NB4 (cell line): Measurements from ENCODE around the gene TENT4B.
"Not testable (repeated sequence)": the region's sequence is repeated elsewhere in the genome, so short reads cannot be mapped to it uniquely, and the experiment has no call there.

Experiments
- DNase-seq: peaks from one replicate; pipeline ENCODE4 v3.0.0; 2010; ENCODE audit warnings: low read depth
- H3K4me3 ChIP-seq: one replicate; pipeline ENCODE4 v1.5.1; 2011; ENCODE audit warnings: mild to moderate bottlenecking, low read depth, low read length, moderate library complexity
- CTCF ChIP-seq: IDR thresholded peaks from one replicate; pipeline ENCODE4 v1.5.1; 2012; ENCODE audit warnings: low read depth, low read length
- MAX ChIP-seq: IDR thresholded peaks from 2 replicates; pipeline ENCODE4 v1.6.1; 2011; ENCODE audit warnings: low read depth, low read length
- MYC ChIP-seq: IDR thresholded peaks from 2 replicates; pipeline ENCODE4 v1.6.1; 2011; ENCODE audit warnings: low read depth, low read length
- POLR2A ChIP-seq: IDR thresholded peaks from 2 replicates; pipeline ENCODE4 v1.6.1; 2011; ENCODE audit warnings: mild to moderate bottlenecking; ENCODE audit not compliant: insufficient read length; ENCODE audit errors: extremely low read depth

TENT4B gene

GRCh38 chr16:50121721-50122445 lies 31.2 kb upstream of the TENT4B start:
- no peak for DNase-seq
- no peak for TF ChIP-seq MYC
- no peak for TF ChIP-seq POLR2A
- no peak for TF ChIP-seq CTCF
- TF ChIP-seq MAX, result no peak
- H3K4me3 ChIP-seq, result no peak overlapping the region

- TF ChIP-seq MYC (no peak), MAX (no peak), POLR2A (no peak), CTCF (no peak)
- DNase-seq, result no peak
- no peak overlapping the region for H3K4me3 ChIP-seq
These were observed 29.7 kb upstream of the TENT4B start for GRCh38 chr16:50123417-50123816.

GRCh38 chr16:50124769-50125168 lies 28.3 kb upstream of the TENT4B start:
- no peak for DNase-seq
- TF ChIP-seq CTCF (no peak), MYC (no peak), POLR2A (no peak)
- H3K4me3 ChIP-seq, result no peak overlapping the region

- TF ChIP-seq MYC, result no peak
- TF ChIP-seq CTCF, result no peak
- TF ChIP-seq MAX, result no peak
- TF ChIP-seq POLR2A, result no peak
- no peak overlapping the region for H3K4me3 ChIP-seq
- DNase-seq, result no peak
These were observed 26.9 kb upstream of the TENT4B start for GRCh38 chr16:50126183-50126582.

GRCh38 chr16:50132571-50132970 lies 20.5 kb upstream of the TENT4B start:
- not testable (repeated sequence) for DNase-seq, H3K4me3 ChIP-seq

- H3K4me3 ChIP-seq, result no peak overlapping the region
- no peak for DNase-seq
These were observed 19.9 kb upstream of the TENT4B start for GRCh38 chr16:50133214-50133613.

More at GRCh38 chr16:50133214-50133613, 19.9 kb upstream of the TENT4B start:
- TF ChIP-seq MAX (no peak), MYC (no peak), CTCF (no peak), POLR2A (no peak)
